Measurements from ENCODE around the gene PTPRM. TPM values are rescaled to one million over a fixed set of nuclear protein-coding genes. Genes with fewer than 3 reads are reported as not detected.

Gene PTPRM
- total RNA-seq, 1 donor = 64.2 TPM

- peak overlapping the region; percentile 78 for H3K4me3 ChIP-seq (ENCODE audit: low read depth, low read length)
- no peak for DNase-seq (ENCODE audit: low read depth)
- no peak for TF ChIP-seq CTCF (IDR thresholded peaks at IDR 0.05; ENCODE audit: insufficient read depth, low read length)
These were observed 911 bp upstream of the PTPRM start for GRCh38 chr18:7566244-7566566.

- peak; percentile 64 for DNase-seq (ENCODE audit: low read depth)
- peak overlapping the region; percentile 78 for H3K4me3 ChIP-seq (ENCODE audit: low read depth, low read length)
- TF ChIP-seq CTCF (IDR thresholded peaks at IDR 0.05; ENCODE audit: insufficient read depth, low read length) = peak; percentile 16
These were observed 634 bp downstream of the PTPRM start for GRCh38 chr18:7567474-7568425.

GRCh38 chr18:7568426-7568825, 1.3 kb downstream of the PTPRM start:
- peak; percentile 30 for TF ChIP-seq CTCF (IDR thresholded peaks at IDR 0.05; ENCODE audit: insufficient read depth, low read length)
- DNase-seq (ENCODE audit: low read depth) = peak; percentile 9
- H3K4me3 ChIP-seq (ENCODE audit: low read depth, low read length) = peak overlapping the region; percentile 78

GRCh38 chr18:7571626-7572025, 4.5 kb downstream of the PTPRM start:
- H3K4me3 ChIP-seq (ENCODE audit: low read depth, low read length) = no peak overlapping the region
- no peak for TF ChIP-seq CTCF (IDR thresholded peaks at IDR 0.05; ENCODE audit: insufficient read depth, low read length)
- no peak for DNase-seq (ENCODE audit: low read depth)

- H3K4me3 ChIP-seq (ENCODE audit: low read depth, low read length) = no peak overlapping the region
- TF ChIP-seq CTCF (IDR thresholded peaks at IDR 0.05; ENCODE audit: insufficient read depth, low read length) = no peak
- peak; percentile 27 for DNase-seq (ENCODE audit: low read depth)
These were observed 5.7 kb downstream of the PTPRM start for GRCh38 chr18:7572822-7573221.

GRCh38 chr18:7575465-7576028, 8.4 kb downstream of the PTPRM start:
- peak; percentile 49 for DNase-seq (ENCODE audit: low read depth)
- no peak for TF ChIP-seq CTCF (IDR thresholded peaks at IDR 0.05; ENCODE audit: insufficient read depth, low read length)
- H3K4me3 ChIP-seq (ENCODE audit: low read depth, low read length) = no peak overlapping the region

All from fibroblast of the aortic adventitia (primary cell).